Measurements from ENCODE around the gene BAIAP2L1.

DNA sequence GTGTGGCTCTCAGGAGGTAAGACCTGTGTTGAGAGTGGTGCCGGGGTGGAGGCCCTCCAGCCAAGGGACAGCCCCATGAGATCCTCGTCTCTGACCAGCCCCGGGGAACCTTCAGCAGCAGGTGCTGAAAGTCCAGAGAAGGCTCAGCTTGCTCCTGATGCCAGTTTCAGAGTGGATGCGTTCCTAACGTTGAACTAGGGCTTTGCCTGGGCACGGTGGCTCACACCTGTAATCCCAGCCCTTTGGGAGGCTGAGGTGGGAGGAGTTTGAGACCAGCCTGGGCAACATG, 45.7 kb downstream of the BAIAP2L1 start:
- TF ChIP-seq, protein P1, sequence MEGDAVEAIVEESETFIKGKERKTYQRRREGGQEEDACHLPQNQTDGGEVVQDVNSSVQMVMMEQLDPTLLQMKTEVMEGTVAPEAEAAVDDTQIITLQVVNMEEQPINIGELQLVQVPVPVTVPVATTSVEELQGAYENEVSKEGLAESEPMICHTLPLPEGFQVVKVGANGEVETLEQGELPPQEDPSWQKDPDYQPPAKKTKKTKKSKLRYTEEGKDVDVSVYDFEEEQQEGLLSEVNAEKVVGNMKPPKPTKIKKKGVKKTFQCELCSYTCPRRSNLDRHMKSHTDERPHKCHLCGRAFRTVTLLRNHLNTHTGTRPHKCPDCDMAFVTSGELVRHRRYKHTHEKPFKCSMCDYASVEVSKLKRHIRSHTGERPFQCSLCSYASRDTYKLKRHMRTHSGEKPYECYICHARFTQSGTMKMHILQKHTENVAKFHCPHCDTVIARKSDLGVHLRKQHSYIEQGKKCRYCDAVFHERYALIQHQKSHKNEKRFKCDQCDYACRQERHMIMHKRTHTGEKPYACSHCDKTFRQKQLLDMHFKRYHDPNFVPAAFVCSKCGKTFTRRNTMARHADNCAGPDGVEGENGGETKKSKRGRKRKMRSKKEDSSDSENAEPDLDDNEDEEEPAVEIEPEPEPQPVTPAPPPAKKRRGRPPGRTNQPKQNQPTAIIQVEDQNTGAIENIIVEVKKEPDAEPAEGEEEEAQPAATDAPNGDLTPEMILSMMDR (IDR thresholded peaks at IDR 0.05; ENCODE audit: extremely low read depth in 1 of 2, insufficient read depth in 1 of 2, low read depth in 1 of 2, low read length in 2 of 2) = no peak
- TF ChIP-seq POLR2AphosphoS5 (IDR thresholded peaks at IDR 0.05; ENCODE audit: insufficient read depth, low read depth, low read length) (no peak), POLR2A (IDR thresholded peaks at IDR 0.05; ENCODE audit: low read depth, low read length) (no peak), EZH2 (IDR thresholded peaks at IDR 0.05; ENCODE audit: borderline replicate concordance, low read depth, low read length, severe bottlenecking) (no peak), JUN (IDR thresholded peaks at IDR 0.05; ENCODE audit: borderline replicate concordance, insufficient read depth, insufficient read length, low read depth) (no peak), MYC (IDR thresholded peaks at IDR 0.05; ENCODE audit: low read depth, low read length) (no peak), GATA2 (IDR thresholded peaks at IDR 0.05; ENCODE audit: insufficient read depth, insufficient read length, low read depth, low read length) (no peak), FOS (IDR thresholded peaks at IDR 0.05; ENCODE audit: borderline replicate concordance, insufficient read depth, low read length) (no peak)
- TF ChIP-seq, protein P2, sequence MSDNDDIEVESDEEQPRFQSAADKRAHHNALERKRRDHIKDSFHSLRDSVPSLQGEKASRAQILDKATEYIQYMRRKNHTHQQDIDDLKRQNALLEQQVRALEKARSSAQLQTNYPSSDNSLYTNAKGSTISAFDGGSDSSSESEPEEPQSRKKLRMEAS (IDR thresholded peaks at IDR 0.05; ENCODE audit: insufficient read depth, insufficient read length) = no peak

Data from endothelial cell of umbilical vein (primary cell).